ENCODE results near the gene CCDC192.

DNA sequence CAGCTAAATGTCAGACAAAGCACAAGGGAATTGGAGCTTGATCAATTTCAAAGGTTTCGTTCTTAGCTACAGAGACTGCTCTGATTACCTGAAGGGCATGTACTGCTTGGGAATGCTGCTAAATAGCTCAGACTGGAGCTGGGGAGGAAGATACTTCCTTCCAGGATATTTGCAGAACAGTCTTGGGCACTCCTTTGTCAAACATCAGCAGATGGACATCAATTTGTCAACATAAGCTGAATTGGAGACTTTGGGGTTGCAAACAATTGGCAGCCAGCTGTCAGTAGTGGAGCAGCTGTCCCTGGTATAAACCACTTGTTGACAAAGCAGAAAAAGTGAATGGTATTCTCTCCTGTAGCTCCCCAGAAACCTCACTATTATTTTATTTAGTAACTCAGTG is 182.0 kb downstream of the CCDC192 start:
- TF ChIP-seq SP1 (IDR thresholded peaks at IDR 0.05): no peak
- no peak for TF ChIP-seq NFRKB (IDR thresholded peaks at IDR 0.05)
- TF ChIP-seq ELF4 (IDR thresholded peaks at IDR 0.05): no peak
- TF ChIP-seq FOXK2 (IDR thresholded peaks at IDR 0.05): no peak
- TF ChIP-seq FOXM1 (IDR thresholded peaks at IDR 0.05; ENCODE audit: borderline replicate concordance): no peak
- no peak for TF ChIP-seq HDGF (IDR thresholded peaks at IDR 0.05; ENCODE audit: borderline replicate concordance)
- TF ChIP-seq FOXA1 (IDR thresholded peaks at IDR 0.05): no peak
- TF ChIP-seq BHLHE40 (IDR thresholded peaks at IDR 0.05; ENCODE audit: borderline replicate concordance): no peak
- TF ChIP-seq CTBP1 (IDR thresholded peaks at IDR 0.05; ENCODE audit: borderline replicate concordance): no peak
- TF ChIP-seq ZNF384 (IDR thresholded peaks at IDR 0.05): no peak
- TF ChIP-seq, protein P1, sequence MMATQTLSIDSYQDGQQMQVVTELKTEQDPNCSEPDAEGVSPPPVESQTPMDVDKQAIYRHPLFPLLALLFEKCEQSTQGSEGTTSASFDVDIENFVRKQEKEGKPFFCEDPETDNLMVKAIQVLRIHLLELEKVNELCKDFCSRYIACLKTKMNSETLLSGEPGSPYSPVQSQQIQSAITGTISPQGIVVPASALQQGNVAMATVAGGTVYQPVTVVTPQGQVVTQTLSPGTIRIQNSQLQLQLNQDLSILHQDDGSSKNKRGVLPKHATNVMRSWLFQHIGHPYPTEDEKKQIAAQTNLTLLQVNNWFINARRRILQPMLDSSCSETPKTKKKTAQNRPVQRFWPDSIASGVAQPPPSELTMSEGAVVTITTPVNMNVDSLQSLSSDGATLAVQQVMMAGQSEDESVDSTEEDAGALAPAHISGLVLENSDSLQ (IDR thresholded peaks at IDR 0.05): no peak
- TF ChIP-seq TARDBP (IDR thresholded peaks at IDR 0.05): no peak

All from HEK293T (cell line).